ENCODE data around the gene KCNJ6.
A peak's percentile ranks its signal among the peaks of the same experiment; 100 is the strongest.

Gene KCNJ6

GRCh38 chr21:37564924-37565529 is 351.2 kb downstream of the KCNJ6 start:
- WGBS: 52% methylated on average over 12 of the region's 12 CpGs
- no peak overlapping the region for H3K9ac ChIP-seq (ENCODE audit: low read depth, low read length)

GRCh38 chr21:37564341-37564923 is 351.8 kb downstream of the KCNJ6 start:
- H3K36me3 ChIP-seq (ENCODE audit: insufficient read depth, low read length): no peaks in the 10 kb centered on the region
- H3K9me3 ChIP-seq (ENCODE audit: insufficient read depth, low read depth, low read length): no peaks in the 10 kb centered on the region
- whole genome bisulfite sequencing: 26% methylated on average over 14 of the region's 14 CpGs
- H3K27ac ChIP-seq (ENCODE audit: low read depth, low read length): peak overlapping the region; percentile 76
- peaks cover 12% of the 10 kb centered on the region for H3K27me3 ChIP-seq (ENCODE audit: insufficient read depth, low read length)
- H3K4me1 ChIP-seq (ENCODE audit: insufficient read depth, low read length): peaks cover 10% of the 10 kb centered on the region; the same call in 1 of the 2 replicates
- peak overlapping the region; percentile 54; the same call in 1 of the 2 replicates for H3K9ac ChIP-seq (ENCODE audit: low read depth, low read length)
- H3K4me3 ChIP-seq (ENCODE audit: low read length): peak overlapping the region; percentile 56

More at GRCh38 chr21:37564924-37565529, 351.2 kb downstream of the KCNJ6 start:
- no peaks in the 10 kb centered on the region for H3K9me3 ChIP-seq (ENCODE audit: insufficient read depth, low read depth, low read length)
- H3K4me1 ChIP-seq (ENCODE audit: insufficient read depth, low read length): peaks cover 10% of the 10 kb centered on the region; the same call in 1 of the 2 replicates
- peak overlapping the region; percentile 76; the same call in 1 of the 2 replicates for H3K27ac ChIP-seq (ENCODE audit: low read depth, low read length)
- H3K27me3 ChIP-seq (ENCODE audit: insufficient read depth, low read length): peaks cover 12% of the 10 kb centered on the region
- H3K4me3 ChIP-seq (ENCODE audit: low read length): peak overlapping the region; percentile 56; the same call in 1 of the 2 replicates
- no peaks in the 10 kb centered on the region for H3K36me3 ChIP-seq (ENCODE audit: insufficient read depth, low read length)

- WGBS: 56% methylated on average over 67 of the region's 67 CpGs
- Histone ChIP-seq H3K9ac (ENCODE audit: low read depth, low read length) (peak overlapping the region; percentile 72), H3K9me3 (ENCODE audit: insufficient read depth, low read depth, low read length) (no peaks in the 10 kb centered on the region), H3K27me3 (ENCODE audit: insufficient read depth, low read length) (peaks cover 12% of the 10 kb centered on the region), H3K27ac (ENCODE audit: low read depth, low read length) (peak overlapping the region; percentile 76), H3K36me3 (ENCODE audit: insufficient read depth, low read length) (no peaks in the 10 kb centered on the region), H3K4me3 (ENCODE audit: low read length) (peak overlapping the region; percentile 56), H3K4me1 (ENCODE audit: insufficient read depth, low read length) (peaks cover 10% of the 10 kb centered on the region; the same call in 1 of the 2 replicates)
These were observed 352.5 kb downstream of the KCNJ6 start for GRCh38 chr21:37563641-37564340.

- H3K27me3 ChIP-seq (ENCODE audit: insufficient read depth, low read length): peaks cover 12% of the 10 kb centered on the region
These were observed 353.2 kb downstream of the KCNJ6 start for GRCh38 chr21:37562920-37563640.

GRCh38 chr21:37561941-37562919 is 354.0 kb downstream of the KCNJ6 start:
- H3K27ac ChIP-seq (ENCODE audit: low read depth, low read length): no peak overlapping the region
- no peak overlapping the region for H3K9ac ChIP-seq (ENCODE audit: low read depth, low read length)
- H3K4me3 ChIP-seq (ENCODE audit: low read length): no peak overlapping the region
- no peaks in the 10 kb centered on the region for H3K36me3 ChIP-seq (ENCODE audit: insufficient read depth, low read length)
- 95% methylated on average over 8 of the region's 11 CpGs for WGBS
- peaks cover 10% of the 10 kb centered on the region; the same call in 1 of the 2 replicates for H3K4me1 ChIP-seq (ENCODE audit: insufficient read depth, low read length)
- no peaks in the 10 kb centered on the region for H3K9me3 ChIP-seq (ENCODE audit: insufficient read depth, low read depth, low read length)
- peaks cover 12% of the 10 kb centered on the region for H3K27me3 ChIP-seq (ENCODE audit: insufficient read depth, low read length)

More at GRCh38 chr21:37562920-37563640, 353.2 kb downstream of the KCNJ6 start:
- Histone ChIP-seq H3K4me1 (ENCODE audit: insufficient read depth, low read length) (peaks cover 10% of the 10 kb centered on the region; the same call in 1 of the 2 replicates), H3K36me3 (ENCODE audit: insufficient read depth, low read length) (no peaks in the 10 kb centered on the region), H3K27ac (ENCODE audit: low read depth, low read length) (peak overlapping the region; percentile 28; the same call in 1 of the 2 replicates), H3K9ac (ENCODE audit: low read depth, low read length) (peak overlapping the region; percentile 72), H3K9me3 (ENCODE audit: insufficient read depth, low read depth, low read length) (no peaks in the 10 kb centered on the region), H3K4me3 (ENCODE audit: low read length) (peak overlapping the region; percentile 56)
- WGBS: 89% methylated on average over 22 of the region's 22 CpGs

GRCh38 chr21:37561506-37561905 is 354.8 kb downstream of the KCNJ6 start:
- WGBS: 91% methylated on average over 7 of the region's 7 CpGs
- Histone ChIP-seq H3K9me3 (ENCODE audit: insufficient read depth, low read depth, low read length) (no peaks in the 10 kb centered on the region), H3K4me3 (ENCODE audit: low read length) (no peak overlapping the region), H3K4me1 (ENCODE audit: insufficient read depth, low read length) (peaks cover 10% of the 10 kb centered on the region; the same call in 1 of the 2 replicates), H3K27me3 (ENCODE audit: insufficient read depth, low read length) (peaks cover 12% of the 10 kb centered on the region), H3K36me3 (ENCODE audit: insufficient read depth, low read length) (no peaks in the 10 kb centered on the region), H3K27ac (ENCODE audit: low read depth, low read length) (no peak overlapping the region), H3K9ac (ENCODE audit: low read depth, low read length) (no peak overlapping the region)

- H3K9ac ChIP-seq (ENCODE audit: low read depth, low read length): no peak overlapping the region
- H3K4me3 ChIP-seq (ENCODE audit: low read length): no peak overlapping the region
- no peak overlapping the region for H3K27ac ChIP-seq (ENCODE audit: low read depth, low read length)
- peaks cover 10% of the 10 kb centered on the region; the same call in 1 of the 2 replicates for H3K4me1 ChIP-seq (ENCODE audit: insufficient read depth, low read length)
- WGBS: 94% methylated on average over 5 of the region's 5 CpGs
- H3K27me3 ChIP-seq (ENCODE audit: insufficient read depth, low read length): peaks cover 12% of the 10 kb centered on the region
- H3K36me3 ChIP-seq (ENCODE audit: insufficient read depth, low read length): no peaks in the 10 kb centered on the region
- H3K9me3 ChIP-seq (ENCODE audit: insufficient read depth, low read depth, low read length): no peaks in the 10 kb centered on the region
These were observed 355.9 kb downstream of the KCNJ6 start for GRCh38 chr21:37560385-37560784.

GRCh38 chr21:37558676-37559211 is 357.5 kb downstream of the KCNJ6 start:
- Histone ChIP-seq H3K4me1 (ENCODE audit: insufficient read depth, low read length) (no peaks in the 10 kb centered on the region), H3K36me3 (ENCODE audit: insufficient read depth, low read length) (no peaks in the 10 kb centered on the region), H3K4me3 (ENCODE audit: low read length) (no peak overlapping the region), H3K9ac (ENCODE audit: low read depth, low read length) (no peak overlapping the region), H3K27me3 (ENCODE audit: insufficient read depth, low read length) (peaks cover 12% of the 10 kb centered on the region), H3K9me3 (ENCODE audit: insufficient read depth, low read depth, low read length) (no peaks in the 10 kb centered on the region), H3K27ac (ENCODE audit: low read depth, low read length) (no peak overlapping the region)
- WGBS: 98% methylated on average over 8 of the region's 8 CpGs
